Activated T-helper 1 cell treated with Interleukin-2 at 50 U/mL for 16 hours (primary cell): ENCODE results near the gene GP2.

ENCODE experiments used
- DNase-seq: peaks from one replicate; pipeline ENCODE4 v3.0.0-alpha.2; 2020; ENCODE audit warnings: low read depth

Gene GP2

GRCh38 chr16:20327444-20328041 lies at the start of gene GP2:
Gene GP2, minus strand, starts transcription at chr16:20327513. Its CDS starts 1,082 bp downstream, at chr16:20326431.
- no peak for DNase-seq

GRCh38 chr16:20372701-20373100 lies 45.4 kb upstream of the GP2 start:
- no peak for DNase-seq

DNA sequence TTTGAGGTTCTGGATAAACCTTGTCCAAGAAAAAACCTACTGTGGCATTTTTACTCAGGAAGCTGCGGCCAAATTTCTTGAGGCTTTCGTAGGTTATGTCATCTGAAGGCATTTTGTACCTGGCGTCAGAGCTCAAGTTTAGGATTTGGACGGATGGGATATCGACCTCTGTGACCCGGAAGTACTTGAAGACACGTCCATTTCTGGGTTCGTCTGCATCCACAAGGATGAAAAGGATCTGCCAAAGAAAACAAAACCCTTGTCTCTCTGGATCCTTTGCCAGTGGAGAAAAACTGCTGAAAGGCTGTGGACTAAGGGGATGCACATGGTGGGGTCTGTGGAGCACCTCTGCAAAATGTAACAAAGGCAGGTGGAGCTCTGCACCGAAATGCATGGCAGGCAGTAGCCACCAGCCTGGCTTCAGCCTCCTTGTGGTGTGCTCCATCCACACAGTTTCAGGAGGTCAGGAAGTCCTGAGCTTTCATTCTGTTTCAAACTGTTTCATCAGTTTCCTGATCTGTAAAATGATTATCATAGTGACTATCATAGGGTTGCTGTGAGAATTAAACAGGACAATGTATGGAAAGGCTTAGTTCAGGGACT lies 42.2 kb upstream of the GP2 start:
- DNase-seq, result no peak

GRCh38 chr16:20364051-20364450 lies 36.7 kb upstream of the GP2 start:
- no peak for DNase-seq

DNA sequence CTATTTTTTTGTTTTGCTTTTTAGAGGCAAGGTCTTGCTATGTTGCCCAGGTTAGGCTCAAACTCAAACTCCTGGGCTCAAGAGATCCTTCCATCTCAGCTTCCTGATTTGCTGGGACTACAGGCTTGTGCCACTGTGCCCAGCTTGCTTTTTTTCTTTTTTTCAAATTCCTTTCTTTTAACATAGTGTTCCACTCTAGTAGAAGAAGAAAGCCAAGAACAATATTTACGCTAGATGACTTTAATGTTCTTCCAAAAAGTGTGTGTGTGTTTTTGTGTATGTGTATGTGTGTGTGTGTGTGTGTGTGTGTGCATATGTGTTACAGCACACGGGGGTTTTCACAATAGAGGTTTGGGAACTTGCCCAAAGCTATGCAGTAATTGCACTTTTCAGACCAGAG lies 35.9 kb upstream of the GP2 start:
- DNase-seq, result no peak

DNA sequence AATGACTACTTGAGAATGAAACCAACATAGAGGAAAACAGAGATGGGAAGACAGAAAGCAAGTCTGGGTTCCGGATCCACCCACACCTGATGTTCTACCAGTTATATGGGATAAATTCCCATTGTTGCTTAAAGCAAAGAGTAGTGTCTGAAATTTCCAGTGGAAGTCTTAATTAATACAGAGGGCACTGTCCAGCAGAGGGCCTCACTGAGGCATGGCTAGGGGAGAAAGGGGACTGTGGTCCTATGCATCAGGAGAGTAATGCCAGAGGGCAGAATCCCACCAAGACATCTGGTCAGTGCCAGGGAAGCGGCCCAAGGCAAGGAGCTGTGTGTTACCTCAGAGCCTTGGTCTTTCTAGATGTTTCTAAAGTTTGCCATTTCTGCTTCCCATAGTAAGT lies 32.7 kb upstream of the GP2 start:
- DNase-seq, result no peak

DNA sequence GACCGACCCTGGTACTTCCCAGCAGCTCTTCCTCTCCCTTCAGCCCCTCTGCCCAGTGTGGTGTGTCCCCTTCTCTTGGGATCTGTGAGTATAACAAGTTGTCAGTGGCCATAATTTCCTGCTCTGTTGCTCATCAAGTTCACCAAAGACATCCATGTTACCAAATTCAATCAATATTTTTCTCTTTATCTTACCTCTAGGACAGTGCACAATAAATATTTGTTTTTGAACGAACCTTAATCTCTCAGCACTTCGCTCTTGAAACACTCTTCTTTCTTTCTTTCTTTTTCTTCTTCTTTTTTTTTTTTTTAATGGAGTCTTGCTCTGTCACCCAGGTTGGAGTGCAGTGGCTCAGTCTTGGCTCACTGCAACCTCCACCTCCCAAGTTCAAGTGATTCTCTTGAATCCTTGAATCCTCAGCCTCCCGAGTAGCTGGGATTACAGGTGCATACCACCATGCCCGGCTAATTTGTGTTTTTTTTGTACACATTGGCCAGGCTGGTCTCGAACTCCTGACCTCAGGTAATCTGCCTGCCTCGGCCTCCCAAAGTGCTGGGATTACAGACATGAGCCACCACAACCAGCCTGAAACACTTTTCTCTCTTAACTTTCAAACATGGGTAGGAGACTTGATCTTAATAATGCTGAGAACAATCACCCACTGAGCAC lies 27.9 kb upstream of the GP2 start:
- DNase-seq, result no peak

- DNase-seq, result no peak
These were observed 26.1 kb upstream of the GP2 start for GRCh38 chr16:20353379-20353778.

DNA sequence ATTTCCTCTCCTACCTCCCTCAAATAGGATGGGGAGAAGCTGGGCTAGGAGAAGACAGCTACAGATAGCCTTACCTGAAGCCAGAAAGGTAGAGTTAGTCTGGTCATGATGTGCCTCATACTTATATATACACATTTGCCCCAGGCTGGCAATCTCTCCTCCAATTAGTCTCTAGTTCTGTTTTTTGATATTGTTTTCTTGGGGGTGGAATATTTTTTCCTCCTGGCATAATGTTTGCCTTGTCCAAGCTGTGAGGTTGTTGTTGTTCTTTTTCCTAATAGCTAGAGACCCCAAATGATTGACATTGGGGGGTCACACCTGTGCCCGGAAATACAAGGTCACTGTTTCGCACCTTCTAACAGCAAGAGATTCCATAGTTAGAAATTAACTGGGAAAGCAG lies 25.3 kb upstream of the GP2 start, which contains the start of gene UMOD:
UMOD (minus strand) TSS at position 101 of the 400 bp plus-strand sequence. CDS start 1,978 bp downstream, outside the sequence.
- no peak for DNase-seq

- DNase-seq, result no peak
These were observed 22.3 kb upstream of the GP2 start for GRCh38 chr16:20349615-20350014.

- no peak for DNase-seq
These were observed 21.3 kb upstream of the GP2 start for GRCh38 chr16:20348365-20349185.

DNA sequence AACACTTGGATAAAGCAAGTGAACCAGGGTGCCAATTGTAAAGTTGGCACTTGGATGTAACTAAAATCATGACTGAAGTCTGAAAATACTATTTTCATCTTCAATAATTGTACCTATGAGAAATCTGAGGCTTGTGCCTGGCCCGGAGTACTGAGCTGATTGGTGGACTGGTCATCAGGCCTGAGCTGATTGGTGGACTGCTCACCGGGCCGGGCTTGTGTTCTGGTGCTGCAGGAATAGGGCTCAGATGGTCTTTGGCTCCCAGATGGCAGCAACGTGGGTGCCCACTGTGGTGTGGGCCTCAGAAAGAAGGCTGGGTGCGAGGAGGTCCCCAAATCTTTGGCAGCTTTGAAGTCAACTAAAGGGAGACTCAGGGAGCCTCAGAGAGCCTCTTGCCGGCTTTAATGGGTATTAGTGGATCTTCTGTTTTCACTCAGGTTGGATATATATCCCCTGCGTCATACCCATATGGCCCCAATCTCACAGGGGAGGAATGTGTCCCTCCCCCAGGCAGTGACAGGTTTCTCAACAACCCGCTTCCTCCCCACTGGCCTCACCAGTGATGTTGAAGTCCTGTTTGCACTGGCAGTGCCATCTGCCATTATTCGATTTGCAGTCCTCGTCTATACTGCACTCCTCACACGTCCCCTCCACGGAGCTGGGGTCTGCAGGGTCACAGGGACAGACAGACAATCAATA lies 20.5 kb upstream of the GP2 start:
- no peak for DNase-seq

GRCh38 chr16:20344611-20345010 lies 17.3 kb upstream of the GP2 start:
- DNase-seq, result no peak

DNA sequence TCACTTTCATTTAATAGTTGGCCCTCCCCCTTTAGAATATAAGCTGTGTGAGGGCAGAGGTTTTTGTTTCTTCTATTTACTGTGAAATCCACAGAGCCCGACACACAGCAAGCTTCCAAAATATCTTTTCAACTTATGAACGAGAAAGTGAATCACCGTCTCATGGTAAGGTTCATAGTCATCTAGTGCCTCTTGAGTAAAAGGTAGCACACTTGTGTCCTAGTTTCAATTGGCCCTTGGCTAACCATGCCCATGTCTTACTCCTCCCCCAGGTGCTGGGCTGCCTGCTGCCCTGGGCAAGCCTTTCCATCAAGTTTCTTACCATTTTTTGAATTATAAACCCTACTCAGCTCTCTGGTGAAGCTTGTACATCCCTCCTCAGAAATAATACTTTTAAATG lies 12.4 kb upstream of the GP2 start:
- no peak for DNase-seq

DNA sequence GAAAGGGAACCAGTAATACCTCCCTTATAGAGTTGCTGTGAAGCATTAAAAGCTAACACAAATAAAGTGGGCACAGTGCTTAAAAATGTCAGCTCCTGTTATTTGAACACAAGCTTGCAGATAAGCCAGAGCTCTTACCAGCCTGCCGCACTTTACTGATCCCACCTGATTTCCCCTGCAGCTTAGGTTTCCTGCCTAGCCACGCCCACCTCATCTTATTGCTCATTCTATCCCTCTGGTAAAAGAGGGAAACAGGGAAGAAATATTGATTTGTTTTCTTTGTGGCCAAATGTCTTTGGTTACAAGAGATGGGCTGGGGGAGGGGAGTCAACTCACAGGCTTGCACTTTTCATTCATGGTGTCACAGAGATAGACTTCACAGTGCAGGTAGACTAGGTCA lies 9.6 kb upstream of the GP2 start:
- no peak for DNase-seq

GRCh38 chr16:20334396-20334795 lies 7.1 kb upstream of the GP2 start:
- no peak for DNase-seq

GRCh38 chr16:20333120-20333519 lies 5.8 kb upstream of the GP2 start:
- no peak for DNase-seq

- DNase-seq, result no peak
These were observed 5.1 kb upstream of the GP2 start for GRCh38 chr16:20332411-20332810.

- no peak for DNase-seq
These were observed 4.3 kb upstream of the GP2 start for GRCh38 chr16:20331635-20332034.

GRCh38 chr16:20329392-20330138 lies 2.3 kb upstream of the GP2 start:
- DNase-seq, result no peak

- no peak for DNase-seq
These were observed 992 bp downstream of the GP2 start for GRCh38 chr16:20326321-20326720.
